Measurements from ENCODE around the gene GPX5. TPM values are rescaled to one million over a fixed set of nuclear protein-coding genes. Genes with fewer than 3 reads are reported as not detected.

The GPX5 gene
- total and polyA plus RNA-seq, 2 experiments from 2014 or later: not detected

GRCh38 chr6:28497893-28498292, 27.8 kb upstream of the GPX5 start:
- H3K79me2 ChIP-seq (replicated peaks; ENCODE audit: insufficient read depth): no peaks in the 10 kb centered on the region
- no peak for TF ChIP-seq ZNF114 (CRISPR knock-in tag; IDR thresholded peaks at IDR 0.05)
- TF ChIP-seq ZNF462 (CRISPR knock-in tag; IDR thresholded peaks at IDR 0.05): no peak
- no peak for TF ChIP-seq ETS1 (IDR thresholded peaks at IDR 0.05)
- no peak for TF ChIP-seq CTCF (conservative IDR thresholded peaks at IDR 0.05; ENCODE audit: low read depth in 2 of 2)
- TF ChIP-seq REST (IDR thresholded peaks at IDR 0.05; ENCODE audit: unreplicated experiment): no peak
- no peak for TF ChIP-seq CREB1 (CRISPR knock-in tag; IDR thresholded peaks at IDR 0.05; ENCODE audit: low read depth)
- TF ChIP-seq NANOG (IDR thresholded peaks at IDR 0.05; ENCODE audit: borderline replicate concordance): no peak
- no peak for TF ChIP-seq EZH2 (IDR thresholded peaks at IDR 0.05; ENCODE audit: low read depth, unreplicated experiment)
- TF ChIP-seq EZH2phosphoT487 (IDR thresholded peaks at IDR 0.05; ENCODE audit: unreplicated experiment): no peak
- TF ChIP-seq POLR2AphosphoS5 (IDR thresholded peaks at IDR 0.05; ENCODE audit: low read depth): no peak
- no peak for TF ChIP-seq JUNB (IDR thresholded peaks at IDR 0.05; ENCODE audit: unreplicated experiment)
- no peak overlapping the region for H3K27ac ChIP-seq (ENCODE audit: low read depth)
- H3K4me3 ChIP-seq: no peak overlapping the region
- H3K27me3 ChIP-seq (ENCODE audit: insufficient read depth): no peaks in the 10 kb centered on the region
- H3K4me1 ChIP-seq (ENCODE audit: insufficient read depth): no peaks in the 10 kb centered on the region
- DNase-seq (ENCODE audit: low spot score) (no peak), ATAC-seq (no peak)
- Mint-ChIP-seq H3K36me3 (ENCODE audit: low read depth) (0 out of 3 replicates have a peak, but pooled peaks cover 2% of the 10 kb centered on the region), H3K27me3 (ENCODE audit: insufficient read depth, low read depth, poor library complexity) (no peaks in the 10 kb centered on the region), H3K4me1 (no peaks in the 10 kb centered on the region), H3K4me3 (no peak overlapping the region), H3K27ac (no peak overlapping the region), H3K9me3 (peaks cover 11% of the 10 kb centered on the region; the same call in 2 of the 3 replicates)
- no peaks in the 10 kb centered on the region for H4K20me1 ChIP-seq (replicated peaks; ENCODE audit: insufficient read depth)
- H2AFZ ChIP-seq: no peak overlapping the region
- no peaks in the 10 kb centered on the region for H3F3A ChIP-seq (replicated peaks; ENCODE audit: low read depth)
- H3K9me2 ChIP-seq (ENCODE audit: insufficient read depth): peaks cover 16% of the 10 kb centered on the region; the same call in 1 of the 2 replicates
- H3K4me2 ChIP-seq: no peak overlapping the region
- H3K36me3 ChIP-seq (ENCODE audit: insufficient read depth): no peaks in the 10 kb centered on the region

Measured in GM23338 (cell line).